Gastroesophageal sphincter (tissue), 4 donors: ENCODE results near the gene EPHA2. TPM values are rescaled to one million over a fixed set of nuclear protein-coding genes. Genes with fewer than 3 reads are reported as not detected.
A peak's percentile ranks its signal among the peaks of the same experiment; 100 is the strongest.

Source experiments
- ATAC-seq: fragments of 150-250 bp; one replicate; pipeline ENCODE4 v1.9.1; 2016; ENCODE audit warnings: mild to moderate bottlenecking, moderate library complexity
- H3K27ac ChIP-seq, 4 donors: fragments of 200-600 bp; sonication (generic) in 3 of 4; 1 replicate in 3 of 4; 2 replicates in 1 of 4; pipeline ENCODE4 v1.5.1; 2016 to 2019
- H3K27me3 ChIP-seq: fragments of 200-600 bp; sonication (generic); one replicate; pipeline ENCODE4 v1.5.1; 2019
- H3K36me3 ChIP-seq, 2 donors: fragments of 200-600 bp; sonication (generic); one replicate each; pipeline ENCODE4 v1.5.1; 2019; ENCODE audit warnings: control low read depth in 1 of 2
- H3K4me1 ChIP-seq, 3 donors: fragments of 200-600 bp; sonication (generic); 1 replicate in 2 of 3; 2 replicates in 1 of 3; pipeline ENCODE4 v1.5.1; 2016 to 2019; ENCODE audit warnings: control low read depth in 2 of 3
- H3K4me3 ChIP-seq, 2 donors: fragments of 200-600 bp; sonication (generic); one replicate each; pipeline ENCODE4 v1.5.1; 2019; ENCODE audit warnings: mild to moderate bottlenecking in 1 of 2, moderate library complexity in 1 of 2
- H3K9me3 ChIP-seq, 3 donors: fragments of 200-600 bp; sonication (generic); one replicate each; pipeline ENCODE4 v1.5.1; 2017 to 2019; ENCODE audit warnings: control low read depth in 2 of 3
- EP300 ChIP-seq: sonication (generic); formaldehyde crosslinking; IDR thresholded peaks from one replicate; pipeline ENCODE4 v1.6.1; 2017; ENCODE audit warnings: antibody characterized with exemption, mild to moderate bottlenecking
- POLR2A ChIP-seq, 2 donors: fragments of 450-650 bp; IDR thresholded peaks; one replicate each; pipeline ENCODE4 v1.6.1; 2017; ENCODE audit warnings: antibody characterized with exemption in 2 of 2, mild to moderate bottlenecking in 2 of 2, moderate library complexity in 1 of 2
- POLR2AphosphoS5 ChIP-seq: sonication (generic); formaldehyde crosslinking; IDR thresholded peaks from one replicate; pipeline ENCODE4 v1.6.1; 2017; ENCODE audit warnings: antibody characterized with exemption
- WGBS, 2 donors: methylation state at CpG; one replicate each; pipeline ENCODE4 v1.1.5; 2018; ENCODE audit warnings: low coverage in 1 of 2; 5-methylcytosine and 5-hydroxymethylcytosine counted together
- total RNA-seq, 4 donors: library from RNA; depleted of rRNA; stranded (reverse); fragments of >200 nt; gene quantifications; one replicate each; pipeline ENCODE4 v1.1.0, GENCODE V29; 2016
- TF ChIP-seq, protein P1 (sequence below), 4 experiments: fragments of 200-600 bp in 2 of 4; fragments of 450-650 bp in 2 of 4; sonication (generic) in 1 of 4; IDR thresholded peaks; one replicate each; pipeline ENCODE4 v1.5.1; 2017 to 2019; ENCODE audit warnings: antibody characterized with exemption in 4 of 4, mild to moderate bottlenecking in 2 of 4, moderate library complexity in 2 of 4

EPHA2 gene
- total RNA-seq, 4 donors from 2014 or later, result 8.9 to 16.1 (median 12.4) TPM

DNA sequence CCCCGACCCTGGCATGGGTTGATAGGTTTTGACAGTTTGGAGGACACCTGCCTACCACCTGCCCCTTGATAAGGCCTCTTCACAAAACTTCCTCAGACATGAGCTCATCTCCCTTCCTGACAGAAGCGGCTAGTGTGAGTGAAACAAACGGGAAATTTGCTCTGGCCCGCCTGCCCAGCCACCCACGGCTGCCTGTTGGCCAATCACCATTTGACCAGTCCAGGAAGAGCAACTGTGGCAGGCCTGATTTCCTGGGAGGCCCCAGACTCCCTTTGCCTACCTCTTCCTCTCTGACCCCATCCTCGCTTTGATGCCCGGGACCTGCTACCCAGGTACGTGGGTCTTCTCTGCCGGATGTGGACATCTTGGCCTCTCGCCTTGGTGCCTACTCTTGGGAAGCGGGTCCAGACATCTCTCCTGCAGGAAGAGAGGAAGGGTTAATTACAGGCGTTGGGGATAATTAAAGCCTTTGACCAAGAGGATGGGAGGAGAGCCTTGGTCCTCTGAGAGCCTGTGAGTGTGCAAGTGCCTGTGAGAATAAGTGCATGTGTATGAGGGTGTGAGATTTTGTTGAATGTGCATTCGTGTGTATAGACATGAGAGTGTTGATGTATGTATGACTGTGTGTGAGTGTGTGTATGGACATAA lies 1.1 kb upstream of the EPHA2 start:
- TF ChIP-seq POLR2AphosphoS5, result no peak
- no peak for TF ChIP-seq POLR2A (IDR thresholded peaks at IDR 0.05)
- TF ChIP-seq, protein P1, sequence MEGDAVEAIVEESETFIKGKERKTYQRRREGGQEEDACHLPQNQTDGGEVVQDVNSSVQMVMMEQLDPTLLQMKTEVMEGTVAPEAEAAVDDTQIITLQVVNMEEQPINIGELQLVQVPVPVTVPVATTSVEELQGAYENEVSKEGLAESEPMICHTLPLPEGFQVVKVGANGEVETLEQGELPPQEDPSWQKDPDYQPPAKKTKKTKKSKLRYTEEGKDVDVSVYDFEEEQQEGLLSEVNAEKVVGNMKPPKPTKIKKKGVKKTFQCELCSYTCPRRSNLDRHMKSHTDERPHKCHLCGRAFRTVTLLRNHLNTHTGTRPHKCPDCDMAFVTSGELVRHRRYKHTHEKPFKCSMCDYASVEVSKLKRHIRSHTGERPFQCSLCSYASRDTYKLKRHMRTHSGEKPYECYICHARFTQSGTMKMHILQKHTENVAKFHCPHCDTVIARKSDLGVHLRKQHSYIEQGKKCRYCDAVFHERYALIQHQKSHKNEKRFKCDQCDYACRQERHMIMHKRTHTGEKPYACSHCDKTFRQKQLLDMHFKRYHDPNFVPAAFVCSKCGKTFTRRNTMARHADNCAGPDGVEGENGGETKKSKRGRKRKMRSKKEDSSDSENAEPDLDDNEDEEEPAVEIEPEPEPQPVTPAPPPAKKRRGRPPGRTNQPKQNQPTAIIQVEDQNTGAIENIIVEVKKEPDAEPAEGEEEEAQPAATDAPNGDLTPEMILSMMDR (IDR thresholded peaks at IDR 0.05), result no peak
- no peak for TF ChIP-seq EP300
- H3K4me1 ChIP-seq, result peaks cover 0 to 46% (median 8%) of the 10 kb centered on the region in 3 donors
- peak overlapping the region in 3 of 4 donors; percentile 82 to 90 (median 87) for H3K27ac ChIP-seq
- H3K36me3 ChIP-seq, result no peaks in the 10 kb centered on the region
- WGBS, 2 donors, result 63 to 71% methylated on average over 3 of the region's 13 CpGs
- ATAC-seq, result no peak
- no peaks in the 10 kb centered on the region for H3K9me3 ChIP-seq
- no peak overlapping the region for H3K4me3 ChIP-seq
- no peaks in the 10 kb centered on the region for H3K27me3 ChIP-seq

DNA sequence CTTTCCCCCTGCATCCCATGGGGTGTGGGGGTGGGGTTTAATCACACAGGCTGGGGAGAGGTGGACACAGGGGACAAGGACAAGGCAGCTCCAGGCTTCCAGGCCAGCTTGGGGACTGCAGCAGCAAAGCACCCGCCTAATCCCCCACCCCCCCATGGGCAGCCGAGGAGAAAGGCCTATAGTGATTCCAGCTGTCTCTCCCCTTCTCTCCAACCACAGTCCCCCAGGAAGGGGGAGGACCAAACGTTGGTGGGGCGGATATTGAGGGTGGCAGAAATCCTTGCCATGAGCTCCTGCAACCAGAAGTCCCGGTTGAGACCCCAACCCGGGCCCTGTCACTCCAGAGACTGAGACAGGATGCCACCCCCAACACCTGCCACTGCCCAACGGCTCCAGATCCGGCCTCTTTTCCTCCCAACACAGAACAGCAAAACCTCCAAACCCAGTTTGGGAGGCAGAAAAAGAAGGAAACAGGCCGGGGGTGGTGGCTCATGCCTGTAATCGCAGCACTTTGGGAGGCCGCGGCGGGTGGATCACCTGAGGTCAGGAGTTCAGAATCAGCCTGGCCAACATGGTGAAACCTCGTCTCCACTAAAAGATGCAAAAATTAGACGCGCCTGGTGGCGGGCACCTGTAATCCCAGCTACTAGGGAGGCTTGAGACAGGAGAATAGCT lies 1.7 kb downstream of the EPHA2 start:
- Histone ChIP-seq H3K27me3 (no peaks in the 10 kb centered on the region), H3K36me3 (peaks cover 0 to 13% of the 10 kb centered on the region in 2 donors), H3K9me3 (no peaks in the 10 kb centered on the region), H3K4me3 (peak overlapping the region; percentile 13 to 83), H3K4me1 (peaks cover 0 to 69% (median 8%) of the 10 kb centered on the region in 3 donors), H3K27ac (peak overlapping the region in 3 of 4 donors; percentile 54 to 90 (median 87))
- WGBS, 2 donors, result 20 to 27% methylated on average over 2 to 3 of the region's 17 CpGs
- ATAC-seq, result no peak
- TF ChIP-seq EP300, result no peak
- no peak for TF ChIP-seq POLR2AphosphoS5
- TF ChIP-seq, protein P1 (IDR thresholded peaks at IDR 0.05), result no peak
- no peak for TF ChIP-seq POLR2A (IDR thresholded peaks at IDR 0.05)

DNA sequence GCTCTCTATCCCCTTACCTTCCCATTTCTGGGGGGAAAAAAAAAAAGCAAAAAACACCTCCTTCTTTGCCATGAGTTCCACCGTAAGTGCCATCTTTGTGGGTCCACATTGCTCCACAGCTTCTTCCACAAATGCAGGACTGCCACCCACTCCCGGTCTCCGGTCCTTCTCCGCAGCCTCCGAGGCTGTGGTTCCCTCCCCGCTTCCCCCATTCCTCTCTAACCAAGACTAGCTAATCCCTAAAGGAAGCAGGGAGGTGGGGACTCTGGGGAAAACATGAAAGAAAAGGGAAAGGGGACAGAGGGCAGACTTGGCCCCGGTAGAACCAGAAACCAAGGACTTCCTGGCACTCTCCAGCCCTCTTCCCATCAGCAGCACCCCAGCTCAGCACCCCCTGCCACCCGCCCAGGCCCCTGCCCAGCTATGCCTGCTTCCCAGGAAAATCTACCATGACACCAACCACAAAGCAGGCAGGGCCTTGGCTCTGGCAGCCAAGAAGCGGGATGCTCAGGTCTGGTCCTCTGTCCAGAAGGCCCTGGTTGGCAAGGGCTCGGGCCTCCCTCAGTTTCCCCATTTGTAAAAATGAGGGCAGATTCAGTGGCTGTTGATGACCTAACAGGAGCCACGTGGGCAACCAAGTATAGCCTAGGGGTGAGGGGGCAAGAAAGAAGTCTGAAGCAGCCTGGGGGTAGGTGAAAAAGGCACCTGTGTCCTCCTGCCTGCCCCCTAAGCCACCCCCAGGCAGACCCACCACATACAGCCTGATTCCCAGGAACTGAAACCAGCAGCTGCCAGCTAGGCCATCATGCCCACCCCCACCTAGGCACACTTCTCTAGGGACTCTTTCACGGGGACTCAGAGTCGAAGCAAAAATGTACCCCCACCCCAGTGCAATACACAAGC lies 2.5 kb downstream of the EPHA2 start:
- peaks cover 0 to 69% (median 8%) of the 10 kb centered on the region in 3 donors for H3K4me1 ChIP-seq
- 31% methylated on average over 5 of the region's 13 CpGs; no CpG with 5 or more reads in 1 of the 2 donors for WGBS, 2 donors
- H3K4me3 ChIP-seq, result peak overlapping the region in 1 of 2 donors; percentile 83
- no peaks in the 10 kb centered on the region for H3K9me3 ChIP-seq
- TF ChIP-seq, protein P1 (IDR thresholded peaks at IDR 0.05), result no peak
- TF ChIP-seq POLR2A (IDR thresholded peaks at IDR 0.05) (no peak), POLR2AphosphoS5 (no peak)
- no peaks in the 10 kb centered on the region for H3K27me3 ChIP-seq
- no peak for ATAC-seq
- H3K27ac ChIP-seq, result peak overlapping the region in 3 of 4 donors; percentile 54 to 90 (median 87)
- peaks cover 0 to 21% of the 10 kb centered on the region in 2 donors for H3K36me3 ChIP-seq

DNA sequence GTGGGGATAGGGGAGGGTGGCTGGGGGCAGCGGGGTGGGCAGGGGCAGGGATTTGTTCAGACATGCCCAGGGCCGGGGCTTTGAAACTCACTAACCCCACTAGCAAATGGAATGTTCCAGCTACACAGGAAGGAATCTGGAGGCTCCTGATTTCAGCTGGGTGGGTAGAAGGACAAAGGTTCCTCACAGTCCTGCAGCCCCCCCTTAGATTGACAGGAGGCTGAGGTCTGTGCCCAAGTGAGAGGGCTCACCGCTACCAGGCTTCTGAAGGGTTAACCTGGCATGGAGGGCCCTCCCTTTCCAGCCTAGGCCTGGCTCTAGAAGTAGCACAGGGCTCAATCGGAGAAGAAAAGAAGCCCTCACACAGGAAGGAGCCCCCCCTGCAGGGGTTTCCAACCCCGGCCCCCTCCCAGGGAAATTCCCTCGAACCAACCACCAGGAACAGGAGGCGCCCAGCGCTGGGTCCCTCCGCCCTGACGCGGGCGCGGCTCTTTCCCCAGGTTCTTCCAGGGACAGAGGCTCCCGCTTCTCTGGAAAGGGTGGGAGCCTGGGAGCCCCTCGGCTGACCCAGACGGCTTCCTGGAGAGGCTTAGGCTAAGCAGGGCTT lies 3.3 kb downstream of the EPHA2 start:
- no peak for TF ChIP-seq EP300
- no peak for TF ChIP-seq POLR2A (IDR thresholded peaks at IDR 0.05)
- no peak for TF ChIP-seq POLR2AphosphoS5
- TF ChIP-seq, protein P1 (IDR thresholded peaks at IDR 0.05), result no peak
- Histone ChIP-seq H3K36me3 (peaks cover 0 to 29% of the 10 kb centered on the region in 2 donors), H3K4me3 (peak overlapping the region in 1 of 2 donors; percentile 83), H3K9me3 (no peaks in the 10 kb centered on the region), H3K27ac (peak overlapping the region in 3 of 4 donors; percentile 52 to 90 (median 87)), H3K27me3 (no peaks in the 10 kb centered on the region), H3K4me1 (peaks cover 0 to 72% (median 8%) of the 10 kb centered on the region in 3 donors)
- ATAC-seq, result no peak
- 80% methylated on average over 1 of the region's 16 CpGs; no CpG with 5 or more reads in 1 of the 2 donors for WGBS, 2 donors
